Skeletal muscle tissue (tissue), 4 donors: Measurements from ENCODE around the gene L3MBTL4. TPM values are rescaled to one million over a fixed set of nuclear protein-coding genes. Genes with fewer than 3 reads are reported as not detected.
"Not testable (repeated sequence)": the region's sequence is repeated elsewhere in the genome, so short reads cannot be mapped to it uniquely, and the experiment has no call there.

Experiments
- H3K27ac ChIP-seq: one replicate; pipeline ENCODE4 v1.7.0; 2013; ENCODE audit warnings: mild to moderate bottlenecking, low read depth, low read length, inconsistent platforms
- H3K27me3 ChIP-seq, 3 donors: one replicate each; pipeline ENCODE4 v1.7.0; 2013; ENCODE audit warnings: low read length in 3 of 3; ENCODE audit not compliant: control insufficient read depth in 3 of 3, insufficient read depth in 3 of 3
- H3K36me3 ChIP-seq, 3 donors: one replicate each; pipeline ENCODE4 v1.7.0; 2013; ENCODE audit warnings: low read length in 3 of 3; ENCODE audit not compliant: control insufficient read depth in 3 of 3, insufficient read depth in 3 of 3
- H3K4me1 ChIP-seq, 3 donors: one replicate each; pipeline ENCODE4 v1.7.0; 2013; ENCODE audit warnings: low read length in 3 of 3, mild to moderate bottlenecking in 3 of 3; ENCODE audit not compliant: control insufficient read depth in 3 of 3, insufficient read depth in 3 of 3
- H3K4me3 ChIP-seq, 3 donors: one replicate each; pipeline ENCODE4 v1.7.0; 2013; ENCODE audit warnings: low read length in 3 of 3
- H3K9ac ChIP-seq, 3 donors: one replicate each; pipeline ENCODE4 v1.7.0; 2013; ENCODE audit warnings: low read length in 3 of 3, mild to moderate bottlenecking in 3 of 3, moderate library complexity in 2 of 3, low read depth in 1 of 3
- H3K9me3 ChIP-seq, 3 donors: one replicate each; pipeline ENCODE4 v1.7.0; 2013; ENCODE audit warnings: low read length in 3 of 3; ENCODE audit not compliant: control insufficient read depth in 3 of 3
- total RNA-seq: library from RNA; depleted of rRNA; stranded (reverse); fragments of >200 nt; gene quantifications from one replicate; pipeline ENCODE4 v1.2.3, GENCODE V29; 2014
- donor health status: Osteomylitis.

Gene L3MBTL4
- total RNA-seq, 1 donor from 2014 or later = 5.2 TPM

DNA sequence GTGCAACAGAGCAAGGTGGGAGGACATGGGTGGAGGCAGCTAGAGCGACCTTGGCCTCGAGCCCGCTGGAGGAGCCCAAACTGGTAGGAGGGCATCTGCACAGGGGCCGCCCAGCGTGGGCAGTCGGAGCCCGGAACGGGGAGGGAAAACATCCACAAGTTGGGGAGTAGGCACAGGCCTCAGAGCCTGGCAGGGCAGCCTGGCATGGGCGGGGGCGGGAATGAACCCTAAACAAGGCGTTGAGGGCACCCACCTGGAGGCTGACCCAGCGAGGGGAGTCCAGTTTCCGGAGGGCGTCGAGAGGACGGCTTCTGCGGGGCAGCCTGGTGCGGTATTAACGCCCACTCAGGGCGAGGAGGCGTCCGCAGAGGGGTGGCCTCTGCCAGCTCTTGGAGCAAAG is 129.9 kb downstream of the L3MBTL4 start:
- H3K9me3 ChIP-seq = no peaks in the 10 kb centered on the region
- H3K27ac ChIP-seq = no peak overlapping the region
- H3K4me3 ChIP-seq = no peak overlapping the region
- H3K4me1 ChIP-seq = no peaks in the 10 kb centered on the region
- no peak overlapping the region for H3K9ac ChIP-seq
- H3K36me3 ChIP-seq = no peaks in the 10 kb centered on the region
- no peaks in the 10 kb centered on the region for H3K27me3 ChIP-seq

DNA sequence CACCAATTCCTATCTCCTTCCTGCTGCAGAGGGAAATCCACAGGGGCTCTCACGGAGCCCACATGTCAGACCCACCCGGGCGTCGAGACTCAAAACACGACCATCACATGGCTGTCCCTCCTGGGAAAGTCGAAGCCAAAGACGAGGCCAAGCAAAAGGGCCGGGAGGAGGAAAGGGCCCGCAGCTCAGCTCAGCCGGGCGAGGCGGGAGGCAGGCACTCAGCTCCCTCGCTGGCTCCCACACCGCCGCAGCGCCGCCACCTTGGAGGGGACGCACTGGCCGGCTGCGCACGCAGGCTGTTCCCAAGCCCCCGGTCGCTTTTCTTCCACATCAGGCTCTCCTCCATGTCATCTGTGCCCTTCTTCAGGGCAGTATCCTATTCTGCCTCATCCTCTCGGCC is 130.4 kb downstream of the L3MBTL4 start:
- no peaks in the 10 kb centered on the region for H3K9me3 ChIP-seq
- H3K27ac ChIP-seq = no peak overlapping the region
- H3K4me3 ChIP-seq = no peak overlapping the region
- no peaks in the 10 kb centered on the region for H3K4me1 ChIP-seq
- H3K36me3 ChIP-seq = no peaks in the 10 kb centered on the region
- no peaks in the 10 kb centered on the region for H3K27me3 ChIP-seq
- no peak overlapping the region for H3K9ac ChIP-seq

DNA sequence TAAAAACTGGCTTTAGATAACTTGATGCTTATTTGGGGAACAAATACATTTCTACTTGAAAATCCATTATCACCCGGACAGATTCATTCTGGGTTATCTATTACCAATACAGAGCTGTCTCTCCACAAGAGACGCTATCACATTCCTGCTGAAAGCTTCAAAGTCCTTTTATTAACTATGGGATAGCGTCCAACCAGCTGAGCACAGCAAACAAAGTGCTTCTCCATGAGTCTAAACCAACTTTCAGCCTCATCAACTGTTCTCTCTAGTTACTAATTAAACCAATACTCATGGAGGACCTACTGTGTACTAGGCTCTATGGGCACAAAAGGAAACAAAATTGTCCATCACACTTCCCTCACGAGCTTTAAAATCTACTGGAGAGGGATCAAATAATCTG is 132.8 kb downstream of the L3MBTL4 start:
- H3K4me1 ChIP-seq = no peaks in the 10 kb centered on the region
- no peak overlapping the region for H3K9ac ChIP-seq
- no peak overlapping the region for H3K27ac ChIP-seq
- no peaks in the 10 kb centered on the region for H3K9me3 ChIP-seq
- no peaks in the 10 kb centered on the region for H3K36me3 ChIP-seq
- H3K27me3 ChIP-seq = no peaks in the 10 kb centered on the region
- no peak overlapping the region for H3K4me3 ChIP-seq

DNA sequence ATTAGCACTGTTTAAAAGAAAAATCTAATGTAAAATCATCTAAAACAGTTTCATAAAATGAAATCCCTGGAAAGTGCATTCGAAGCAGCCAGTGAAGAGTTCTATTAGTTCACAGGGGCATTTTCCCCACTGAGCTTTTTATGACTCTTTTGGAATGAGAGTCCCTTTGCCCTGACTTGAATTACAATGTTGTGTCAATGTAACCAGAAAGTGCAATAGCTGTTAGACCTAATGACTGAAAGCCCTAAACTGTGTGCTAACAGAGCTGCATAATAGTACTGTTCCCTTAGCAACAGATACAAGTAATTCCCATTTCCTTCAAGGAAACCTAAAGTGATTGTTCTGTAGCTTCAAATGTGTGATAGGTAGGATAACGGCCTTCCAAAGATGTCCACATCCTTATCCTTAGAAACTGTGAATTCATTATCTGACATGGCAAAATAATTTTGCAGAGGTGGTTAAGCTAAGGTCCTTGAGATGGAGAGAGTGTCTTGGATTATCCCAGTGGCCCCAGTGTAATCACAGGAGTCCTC is 134.4 kb downstream of the L3MBTL4 start:
- Histone ChIP-seq H3K27me3 (no peaks in the 10 kb centered on the region), H3K4me1 (no peaks in the 10 kb centered on the region), H3K9me3 (no peaks in the 10 kb centered on the region), H3K36me3 (no peaks in the 10 kb centered on the region), H3K9ac (no peak overlapping the region), H3K4me3 (no peak overlapping the region), H3K27ac (no peak overlapping the region)

DNA sequence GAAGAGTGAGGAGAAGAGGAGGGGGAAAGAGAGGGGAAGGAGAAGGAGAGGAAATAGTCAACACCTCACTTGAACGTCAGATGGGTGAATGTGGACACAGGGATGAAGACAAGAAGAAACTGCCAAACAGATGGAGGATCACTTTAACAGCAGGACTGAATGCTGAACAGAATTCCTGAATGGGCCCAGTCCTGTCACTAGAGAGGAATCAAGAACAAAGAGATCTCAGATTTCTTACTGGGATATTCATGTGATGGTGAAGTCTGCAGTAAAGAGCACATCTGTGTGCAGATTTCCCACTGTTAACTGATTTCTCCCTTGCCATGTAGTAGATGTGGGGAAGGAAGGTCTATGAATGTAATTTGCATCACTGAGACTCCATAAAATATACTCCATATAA is 135.4 kb downstream of the L3MBTL4 start:
- no peaks in the 10 kb centered on the region for H3K9me3 ChIP-seq
- H3K4me3 ChIP-seq = no peak overlapping the region
- H3K27ac ChIP-seq = no peak overlapping the region
- H3K27me3 ChIP-seq = no peaks in the 10 kb centered on the region
- no peak overlapping the region for H3K9ac ChIP-seq
- H3K4me1 ChIP-seq = no peaks in the 10 kb centered on the region
- H3K36me3 ChIP-seq = no peaks in the 10 kb centered on the region

DNA sequence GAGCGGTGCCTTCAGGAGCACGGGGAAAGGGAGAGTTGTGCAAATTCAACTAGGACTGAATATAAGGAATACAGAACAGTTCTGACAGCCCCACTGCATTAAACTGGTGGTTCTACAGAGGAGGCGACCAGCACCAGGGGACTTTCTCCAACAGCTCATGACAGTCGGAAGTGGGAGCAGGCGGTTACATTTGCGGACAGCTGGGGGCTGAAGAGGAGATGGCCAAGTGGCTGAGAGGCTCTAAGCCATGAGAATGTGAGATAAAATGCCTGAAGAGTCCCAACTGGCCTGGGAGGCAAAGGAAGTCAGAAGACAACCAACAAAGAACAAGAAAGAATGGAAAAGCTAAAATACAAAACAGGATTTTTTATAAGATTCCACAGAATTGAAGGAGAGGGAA is 141.3 kb downstream of the L3MBTL4 start:
- H3K4me3 ChIP-seq = no peak overlapping the region
- H3K36me3 ChIP-seq = no peaks in the 10 kb centered on the region
- no peaks in the 10 kb centered on the region for H3K4me1 ChIP-seq
- H3K27me3 ChIP-seq = peaks cover 0 to 4% (median 0%) of the 10 kb centered on the region in 3 donors
- H3K9me3 ChIP-seq = no peaks in the 10 kb centered on the region
- no peak overlapping the region for H3K27ac ChIP-seq
- H3K9ac ChIP-seq = no peak overlapping the region

DNA sequence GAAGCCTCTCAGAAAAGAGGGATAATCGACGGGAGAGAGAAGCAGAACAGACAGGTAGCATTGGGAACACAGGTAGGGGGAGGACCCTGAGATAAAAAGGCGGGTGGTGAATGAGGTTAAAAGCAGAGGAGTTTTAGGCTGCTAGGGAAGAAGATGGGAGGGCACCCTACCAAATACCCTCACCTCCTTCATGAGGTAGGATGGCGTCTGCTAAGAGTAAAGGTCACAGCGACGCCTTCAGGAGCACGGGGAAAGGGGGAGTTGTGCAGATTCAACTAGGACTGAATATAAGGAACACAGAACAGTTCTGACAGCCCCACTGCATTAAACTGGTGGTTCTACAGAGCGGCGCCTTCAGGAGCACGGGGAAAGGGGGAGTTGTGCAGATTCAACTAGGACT is 142.6 kb downstream of the L3MBTL4 start:
- H3K9me3 ChIP-seq, H3K9ac ChIP-seq, H3K27ac ChIP-seq, H3K27me3 ChIP-seq, H3K4me1 ChIP-seq, H3K36me3 ChIP-seq, H3K4me3 ChIP-seq: not testable (repeated sequence)

DNA sequence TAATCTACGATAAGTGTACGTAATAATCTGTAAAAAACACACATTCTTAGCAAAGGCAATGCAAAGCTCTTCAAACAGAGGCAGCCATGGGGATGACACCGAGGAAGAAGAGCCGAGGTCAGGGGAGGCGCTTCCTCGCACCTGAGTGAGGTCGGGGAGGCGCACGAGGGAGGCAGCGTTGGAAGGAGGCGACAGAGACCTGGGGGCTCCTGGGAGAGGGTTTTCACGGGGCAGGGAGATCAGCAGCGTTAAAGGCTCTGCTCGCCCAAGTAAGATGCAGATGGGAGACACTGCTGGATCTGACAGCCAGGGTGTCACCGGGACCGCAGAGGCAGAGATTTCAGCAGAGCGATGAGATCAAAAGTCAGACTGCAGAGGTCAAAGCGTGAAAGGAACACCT is 143.1 kb downstream of the L3MBTL4 start:
- H3K4me1 ChIP-seq = no peaks in the 10 kb centered on the region
- H3K9ac ChIP-seq = no peak overlapping the region
- no peaks in the 10 kb centered on the region for H3K9me3 ChIP-seq
- no peak overlapping the region for H3K4me3 ChIP-seq
- no peak overlapping the region for H3K27ac ChIP-seq
- H3K36me3 ChIP-seq = no peaks in the 10 kb centered on the region
- peaks cover 0 to 4% (median 0%) of the 10 kb centered on the region in 3 donors for H3K27me3 ChIP-seq

DNA sequence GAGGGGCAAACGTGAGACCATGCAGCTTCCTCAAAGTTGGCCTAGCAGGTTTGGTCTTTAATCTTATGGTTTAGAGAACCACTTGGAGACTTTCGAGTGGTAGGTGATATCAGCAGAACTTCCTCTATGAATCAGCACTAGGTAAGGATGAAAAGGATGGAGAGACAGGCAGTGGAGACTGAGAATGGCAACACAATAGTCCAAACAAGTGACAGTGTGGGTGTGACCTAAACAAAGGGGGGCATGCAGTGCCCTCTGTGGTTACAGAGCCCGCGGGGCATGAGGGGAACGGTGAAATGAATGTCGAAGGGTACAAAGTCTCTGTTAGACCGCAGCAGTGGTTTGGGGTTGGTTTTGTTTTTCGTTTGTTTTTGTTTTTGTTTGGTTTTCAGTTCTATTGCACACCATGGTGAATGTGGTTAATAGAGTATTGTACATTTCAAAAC is 143.9 kb downstream of the L3MBTL4 start:
- no peaks in the 10 kb centered on the region for H3K9me3 ChIP-seq
- H3K9ac ChIP-seq = no peak overlapping the region
- peaks cover 0 to 4% (median 0%) of the 10 kb centered on the region in 3 donors for H3K27me3 ChIP-seq
- H3K4me1 ChIP-seq = no peaks in the 10 kb centered on the region
- no peak overlapping the region for H3K27ac ChIP-seq
- H3K4me3 ChIP-seq = no peak overlapping the region
- H3K36me3 ChIP-seq = no peaks in the 10 kb centered on the region

DNA sequence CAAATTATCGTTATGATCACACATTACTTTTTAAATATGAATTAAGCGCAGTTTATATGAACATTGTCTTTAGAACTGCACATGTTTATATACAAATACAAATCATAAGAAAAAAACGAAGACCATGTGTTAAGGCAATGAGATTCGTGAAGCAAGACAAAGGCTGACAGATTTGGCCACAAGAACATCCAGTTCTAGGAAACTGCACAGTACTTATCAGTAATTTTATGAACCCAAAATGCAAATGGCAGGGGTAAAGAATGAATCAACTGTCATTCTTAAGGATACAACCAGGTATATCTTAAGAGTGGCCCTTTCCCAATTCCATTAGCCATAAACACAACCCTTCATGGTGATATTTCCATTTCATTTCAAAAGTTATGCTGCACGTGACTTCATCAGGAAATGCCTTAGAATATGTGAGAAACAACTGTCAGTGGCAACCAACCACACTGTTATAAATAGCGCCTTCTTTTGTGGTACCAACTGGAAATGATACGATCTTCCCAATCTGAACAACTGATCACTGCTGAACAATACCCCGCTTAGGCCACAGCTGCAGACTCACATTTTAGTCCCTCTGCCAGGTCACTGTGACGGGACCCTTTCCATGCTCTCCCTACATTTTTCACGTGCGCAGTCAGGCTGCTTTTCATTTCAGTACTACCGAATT is 144.9 kb downstream of the L3MBTL4 start:
- H3K27me3 ChIP-seq = peaks cover 0 to 4% (median 0%) of the 10 kb centered on the region in 3 donors
- H3K36me3 ChIP-seq = no peaks in the 10 kb centered on the region
- no peak overlapping the region for H3K27ac ChIP-seq
- no peaks in the 10 kb centered on the region for H3K4me1 ChIP-seq
- H3K4me3 ChIP-seq = no peak overlapping the region
- H3K9me3 ChIP-seq = no peaks in the 10 kb centered on the region
- H3K9ac ChIP-seq = no peak overlapping the region
